Upper lobe of left lung (tissue), 4 donors: ENCODE data around the gene DYNC1LI1.
A peak's percentile ranks its signal among the peaks of the same experiment; 100 is the strongest.

Experiments
- POLR2A ChIP-seq, 4 donors: fragments of 450-650 bp; IDR thresholded peaks; one replicate each; pipeline ENCODE4 v1.5.1; 2016 to 2017; ENCODE audit warnings: antibody characterized with exemption in 4 of 4, mild to moderate bottlenecking in 2 of 4
- POLR2AphosphoS5 ChIP-seq, 2 donors: sonication (generic); formaldehyde crosslinking; IDR thresholded peaks; one replicate each; pipeline ENCODE4 v1.5.1; 2017; ENCODE audit warnings: antibody characterized with exemption in 2 of 2
- TF ChIP-seq, protein P1 (sequence below), 6 experiments: fragments of 450-650 bp in 4 of 6; fragments of 200-600 bp in 2 of 6; sonication (generic) in 2 of 6; IDR thresholded peaks; one replicate each; pipeline ENCODE4 v1.5.1; 2016 to 2019; ENCODE audit warnings: antibody characterized with exemption in 6 of 6

DNA sequence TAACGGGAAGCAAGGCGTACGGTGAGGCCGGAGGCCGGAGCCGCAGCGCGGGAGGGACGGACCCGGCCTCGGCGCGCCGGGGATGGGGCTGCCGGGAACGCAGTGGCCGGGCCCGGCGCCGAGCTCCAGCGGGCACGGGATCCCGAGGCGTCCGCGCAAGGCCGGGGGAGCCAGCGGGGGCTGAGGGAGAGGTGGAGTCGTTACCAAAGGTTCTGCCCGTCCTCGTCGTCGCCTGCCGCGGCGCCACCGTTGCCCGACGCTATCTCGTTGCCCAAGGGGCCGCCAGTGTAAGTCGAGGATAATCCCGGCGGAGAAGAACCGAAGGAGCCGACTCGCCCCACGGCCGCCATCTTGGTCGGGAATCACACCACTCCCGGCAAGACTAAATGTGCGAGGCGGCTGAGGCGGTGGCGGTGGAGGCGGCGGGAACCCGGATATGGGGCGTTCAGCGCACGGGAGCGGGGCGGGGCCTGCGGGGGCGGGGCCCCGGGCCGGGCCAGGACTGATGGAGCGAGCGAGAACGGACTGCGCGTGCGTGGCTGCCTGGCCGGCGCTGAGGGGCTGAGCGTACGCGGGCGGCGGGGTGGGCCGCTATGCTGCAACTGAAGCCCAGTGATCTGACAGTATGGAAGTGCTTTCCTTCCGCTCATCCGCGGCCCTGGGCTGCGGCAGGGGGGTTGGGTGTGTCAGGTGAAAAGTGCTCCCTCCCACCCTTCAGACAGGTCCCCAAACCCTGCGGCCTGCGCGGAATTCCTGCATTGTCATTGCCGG is at the start of gene DYNC1LI1:
- TF ChIP-seq, protein P1, sequence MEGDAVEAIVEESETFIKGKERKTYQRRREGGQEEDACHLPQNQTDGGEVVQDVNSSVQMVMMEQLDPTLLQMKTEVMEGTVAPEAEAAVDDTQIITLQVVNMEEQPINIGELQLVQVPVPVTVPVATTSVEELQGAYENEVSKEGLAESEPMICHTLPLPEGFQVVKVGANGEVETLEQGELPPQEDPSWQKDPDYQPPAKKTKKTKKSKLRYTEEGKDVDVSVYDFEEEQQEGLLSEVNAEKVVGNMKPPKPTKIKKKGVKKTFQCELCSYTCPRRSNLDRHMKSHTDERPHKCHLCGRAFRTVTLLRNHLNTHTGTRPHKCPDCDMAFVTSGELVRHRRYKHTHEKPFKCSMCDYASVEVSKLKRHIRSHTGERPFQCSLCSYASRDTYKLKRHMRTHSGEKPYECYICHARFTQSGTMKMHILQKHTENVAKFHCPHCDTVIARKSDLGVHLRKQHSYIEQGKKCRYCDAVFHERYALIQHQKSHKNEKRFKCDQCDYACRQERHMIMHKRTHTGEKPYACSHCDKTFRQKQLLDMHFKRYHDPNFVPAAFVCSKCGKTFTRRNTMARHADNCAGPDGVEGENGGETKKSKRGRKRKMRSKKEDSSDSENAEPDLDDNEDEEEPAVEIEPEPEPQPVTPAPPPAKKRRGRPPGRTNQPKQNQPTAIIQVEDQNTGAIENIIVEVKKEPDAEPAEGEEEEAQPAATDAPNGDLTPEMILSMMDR (IDR thresholded peaks at IDR 0.05): peak in 4 of 6 experiments; percentile 4 to 36 (median 8)
- TF ChIP-seq POLR2AphosphoS5 (IDR thresholded peaks at IDR 0.05) (peak; percentile 70 to 86), POLR2A (IDR thresholded peaks at IDR 0.05) (peak in 3 of 4 donors; percentile 65 to 79 (median 76))
